Neuronal stem cell (in vitro differentiated cells): ENCODE measurements around the gene PCDHGA4.

Source experiments
- DNase-seq: peaks from one replicate; pipeline ENCODE4 v3.0.0-alpha.2; 2013; ENCODE audit warnings: low spot score
- H2AFZ ChIP-seq: one replicate; pipeline ENCODE4 v1.6.1; 2013; ENCODE audit warnings: mild to moderate bottlenecking, low read length, inconsistent platforms
- H2AK5ac ChIP-seq: 2 replicates; pipeline ENCODE4 v1.6.1; 2013; ENCODE audit warnings: low read depth, mild to moderate bottlenecking, inconsistent platforms, low read length, moderate library complexity, mixed read lengths
- H2BK120ac ChIP-seq: 2 replicates; pipeline ENCODE4 v1.6.1; 2013; ENCODE audit warnings: low read depth, mild to moderate bottlenecking, inconsistent platforms, low read length, moderate library complexity, mixed read lengths
- H2BK12ac ChIP-seq: one replicate; pipeline ENCODE4 v1.6.1; 2013; ENCODE audit warnings: low read length, inconsistent platforms
- H2BK15ac ChIP-seq: 2 replicates; pipeline ENCODE4 v1.6.1; 2013; ENCODE audit warnings: mild to moderate bottlenecking, low read length, inconsistent platforms, mixed read lengths
- H2BK5ac ChIP-seq: one replicate; pipeline ENCODE4 v1.6.1; 2013; ENCODE audit warnings: inconsistent platforms, mild to moderate bottlenecking, low read length, moderate library complexity
- H3K14ac ChIP-seq: one replicate; pipeline ENCODE4 v1.6.1; 2013; ENCODE audit warnings: low read length, inconsistent platforms
- H3K18ac ChIP-seq: 2 replicates; pipeline ENCODE4 v1.6.1; 2013; ENCODE audit warnings: low read length, inconsistent platforms
- H3K23ac ChIP-seq: 2 replicates; pipeline ENCODE4 v1.6.1; 2013; ENCODE audit warnings: low read depth, mild to moderate bottlenecking, mixed read lengths, low read length, inconsistent platforms; ENCODE audit not compliant: poor library complexity
- H3K27ac ChIP-seq: replicated peaks from 3 replicates; pipeline ENCODE4 v1.5.1; 2013; ENCODE audit warnings: low read length, inconsistent platforms
- H3K27me3 ChIP-seq, 3 experiments: 2 replicates each; pipeline ENCODE4 v1.6.1; 2013; ENCODE audit warnings: low read length in 3 of 3, mild to moderate bottlenecking in 2 of 3, inconsistent platforms in 1 of 3, low read depth in 1 of 3, mixed read lengths in 1 of 3, moderate library complexity in 1 of 3; ENCODE audit not compliant: control insufficient read depth in 3 of 3, insufficient read depth in 3 of 3
- H3K36me3 ChIP-seq, 2 donors: replicated peaks in 1 of 2; 2 replicates each; pipeline ENCODE4 v1.6.1; 2013; ENCODE audit warnings: low read length in 2 of 2; ENCODE audit not compliant: control insufficient read depth in 2 of 2, insufficient read depth in 2 of 2
- H3K4ac ChIP-seq: 2 replicates; pipeline ENCODE4 v1.6.1; 2013; ENCODE audit warnings: inconsistent platforms, mild to moderate bottlenecking, low read length, moderate library complexity
- H3K4me1 ChIP-seq, 2 donors: 1 replicate in 1 of 2; 2 replicates in 1 of 2; pipeline ENCODE4 v1.6.1; 2013; ENCODE audit warnings: low read length in 2 of 2, low read depth in 1 of 2; ENCODE audit not compliant: control insufficient read depth in 2 of 2, insufficient read depth in 1 of 2
- H3K4me2 ChIP-seq: one replicate; pipeline ENCODE4 v1.6.1; 2013; ENCODE audit warnings: mild to moderate bottlenecking, low read length, inconsistent platforms; ENCODE audit not compliant: insufficient read depth, poor library complexity, severe bottlenecking
- H3K4me3 ChIP-seq, 2 donors: 2 replicates each; pipeline ENCODE4 v1.5.1; 2013; ENCODE audit warnings: low read length in 2 of 2, mild to moderate bottlenecking in 2 of 2, inconsistent platforms in 1 of 2, moderate library complexity in 1 of 2
- H3K79me1 ChIP-seq: one replicate; pipeline ENCODE4 v1.6.1; 2013; ENCODE audit warnings: low read depth, mild to moderate bottlenecking, inconsistent platforms, low read length, moderate library complexity
- H3K9ac ChIP-seq: one replicate; pipeline ENCODE4 v1.6.1; 2013; ENCODE audit warnings: mild to moderate bottlenecking, low read depth, low read length, inconsistent platforms; ENCODE audit not compliant: poor library complexity
- H3K9me3 ChIP-seq, 2 donors: replicated peaks in 1 of 2; 2 replicates each; pipeline versions ENCODE3 to v1.6.1; 2013; ENCODE audit warnings: low read length in 2 of 2, mild to moderate bottlenecking in 2 of 2, inconsistent platforms in 1 of 2, low read depth in 1 of 2, mixed read lengths in 1 of 2, moderate library complexity in 1 of 2; ENCODE audit not compliant: control insufficient read depth in 2 of 2, insufficient read depth in 1 of 2
- H4K8ac ChIP-seq: one replicate; pipeline ENCODE4 v1.6.1; 2013; ENCODE audit warnings: low read depth, mild to moderate bottlenecking, inconsistent platforms, low read length, moderate library complexity
- H4K91ac ChIP-seq: one replicate; pipeline ENCODE4 v1.6.1; 2013; ENCODE audit warnings: low read length, low read depth, mild to moderate bottlenecking, inconsistent platforms; ENCODE audit not compliant: poor library complexity
- WGBS, 2 donors: extraction: QIAGEN DNeasy Blood & Tissue Kit; methylation state at CpG; one replicate each; pipeline ENCODE4 v1.1.7; 2013; ENCODE audit warnings: missing lambda C conversion rate in 2 of 2, mixed read lengths in 1 of 2; ENCODE audit not compliant: insufficient read length in 2 of 2, insufficient replicate concordance in 1 of 2; ENCODE audit errors: extremely low coverage in 2 of 2; 5-methylcytosine and 5-hydroxymethylcytosine counted together

Gene PCDHGA4

GRCh38 chr5:141366016-141366896, 11.4 kb downstream of the PCDHGA4 start:
- Histone ChIP-seq H4K91ac (no peak overlapping the region), H2BK5ac (peak overlapping the region; percentile 57), H4K8ac (peak overlapping the region; percentile 92), H3K23ac (peak overlapping the region; percentile 80), H3K18ac (peak overlapping the region; percentile 27), H3K4me2 (no peak overlapping the region), H3K9ac (peak overlapping the region; percentile 44), H2BK120ac (no peak overlapping the region), H3K27ac (no peak overlapping the region), H3K79me1 (peaks cover 2% of the 10 kb centered on the region), H2BK15ac (no peak overlapping the region), H3K4ac (no peak overlapping the region), H2AFZ (no peak overlapping the region), H2AK5ac (no peak overlapping the region), H3K4me3 (no peak overlapping the region), H3K36me3 (peaks cover 0 to 2% of the 10 kb centered on the region in 2 donors), H3K14ac (peak overlapping the region; percentile 31), H3K9me3 (peaks cover 30 to 43% of the 10 kb centered on the region in 2 donors), H2BK12ac (no peak overlapping the region), H3K4me1 (no peaks in the 10 kb centered on the region), H3K27me3 (no peaks in the 10 kb centered on the region)
- DNase-seq, result no peak
- no CpG with 5 or more reads among the region's 46 CpGs for WGBS, 2 donors

GRCh38 chr5:141369994-141370848, 15.4 kb downstream of the PCDHGA4 start, which contains the start of gene PCDHGB3:
TSS of gene PCDHGB3 (plus strand) at chr5:141370242. CDS start at chr5:141370395, 153 bp downstream.
- Histone ChIP-seq H3K23ac (no peak within 1 kb of the TSS), H4K91ac (no peak within 1 kb of the TSS), H2AK5ac (no peak within 1 kb of the TSS), H2BK5ac (no peak within 1 kb of the TSS), H3K18ac (peak within 1 kb of the TSS; percentile 53), H2BK120ac (no peak within 1 kb of the TSS), H4K8ac (no peak within 1 kb of the TSS), H2AFZ (peak within 1 kb of the TSS; percentile 29), H3K14ac (no peak within 1 kb of the TSS), H3K27ac (no peak within 1 kb of the TSS), H3K4me3 (no peak within 1 kb of the TSS), H3K4me2 (no peak within 1 kb of the TSS), H3K36me3 (peaks cover 0 to 2% of the 10 kb centered on the region in 2 donors), H3K4me1 (no peaks in the 10 kb centered on the region), H3K27me3 (no peaks in the 10 kb centered on the region), H3K4ac (no peak within 1 kb of the TSS), H2BK12ac (no peak within 1 kb of the TSS), H3K79me1 (peaks cover 2% of the 10 kb centered on the region), H3K9me3 (peaks cover 39 to 55% of the 10 kb centered on the region in 2 donors), H2BK15ac (no peak within 1 kb of the TSS), H3K9ac (no peak within 1 kb of the TSS)
- no peak for DNase-seq
- WGBS, 2 donors, result no CpG with 5 or more reads among the region's 32 CpGs

GRCh38 chr5:141371572-141372475, 17.0 kb downstream of the PCDHGA4 start:
- Histone ChIP-seq H2BK12ac (no peak overlapping the region), H4K8ac (peak overlapping the region; percentile 65), H2BK120ac (no peak overlapping the region), H3K4me3 (peak overlapping the region in 1 of 2 donors; percentile 12), H3K27me3 (no peaks in the 10 kb centered on the region), H3K4me1 (no peaks in the 10 kb centered on the region), H3K79me1 (no peaks in the 10 kb centered on the region), H3K27ac (no peak overlapping the region), H3K9me3 (peaks cover 36 to 42% of the 10 kb centered on the region in 2 donors), H3K36me3 (peaks cover 0 to 1% of the 10 kb centered on the region in 2 donors), H3K18ac (no peak overlapping the region), H2BK15ac (no peak overlapping the region), H3K9ac (no peak overlapping the region), H3K4ac (peak overlapping the region; percentile 76), H4K91ac (no peak overlapping the region), H2BK5ac (no peak overlapping the region), H2AFZ (no peak overlapping the region), H3K23ac (peak overlapping the region; percentile 75), H3K14ac (peak overlapping the region; percentile 56), H3K4me2 (no peak overlapping the region), H2AK5ac (no peak overlapping the region)
- DNase-seq, result no peak
- no CpG with 5 or more reads among the region's 69 CpGs for WGBS, 2 donors
